Mucosa of descending colon (tissue), 3 donors: Measurements from ENCODE around the gene KIRREL3. TPM values are rescaled to one million over a fixed set of nuclear protein-coding genes. Genes with fewer than 3 reads are reported as not detected.

Experiments used
- ATAC-seq: fragments of 200-7000 bp; cut with Tn5 transposase; one replicate; pipeline ENCODE4 v1.9.1; 2020; ENCODE audit warnings: mild to moderate bottlenecking, moderate library complexity
- DNase-seq, 3 donors: peaks; one replicate each; pipeline ENCODE4 v3.0.0-alpha.2; 2020
- H3K36me3 ChIP-seq: fragments of 200-600 bp; one replicate; pipeline ENCODE4 v1.8.0; 2021; ENCODE audit warnings: low read depth, mild to moderate bottlenecking
- H3K4me1 ChIP-seq: fragments of 200-600 bp; one replicate; pipeline ENCODE4 v1.8.0; 2021; ENCODE audit warnings: low read depth, mild to moderate bottlenecking
- H3K4me3 ChIP-seq: fragments of 200-600 bp; one replicate; pipeline ENCODE4 v1.8.0; 2021; ENCODE audit warnings: mild to moderate bottlenecking
- H3K9me3 ChIP-seq: fragments of 200-600 bp; one replicate; pipeline ENCODE4 v1.8.0; 2021; ENCODE audit warnings: mild to moderate bottlenecking
- CTCF ChIP-seq: fragments of 200-600 bp; IDR thresholded peaks from one replicate; pipeline ENCODE4 v1.8.0; 2022; ENCODE audit warnings: antibody characterized with exemption, mild to moderate bottlenecking
- intact Hi-C, 2 donors: fragments of 100-400 bp; cut with DNase I in 1 of 2; cut with micrococcal nuclease in 1 of 2; formaldehyde crosslinking; loops; one replicate each; pipeline versions ENCODE4 v1.11.0 to v1.11.1; 2022; cut with DNase I, micrococcal nuclease
- total RNA-seq, 3 donors: library from RNA; stranded (reverse); fragmentation: NEBNext Ultra II Directional in 2 of 3; extraction: Animal tissue kit (Norgen Biotek cat#: 25700) in 2 of 3; gene quantifications; one replicate each; pipeline versions ENCODE4 v1.2.1 to v1.2.4, GENCODE V29; 2021 to 2023
- donor health status: DM: no; HTN: no; CAD: no; lungs with moderate emphysema.
- donor health status: DM: no; HTN: no; CAD: no.
- donor health status: DM: no; HTN: yes; CAD: no.

Gene KIRREL3
- total RNA-seq, 3 donors from 2014 or later = 0.23 to 2.4 (median 0.70) TPM

- Histone ChIP-seq H3K36me3 (no peaks in the 10 kb centered on the region), H3K4me1 (no peaks in the 10 kb centered on the region), H3K4me3 (no peak overlapping the region), H3K9me3 (no peaks in the 10 kb centered on the region)
- TF ChIP-seq CTCF = no peak
- intact Hi-C loops = no loop called here
- no peak for DNase-seq
- ATAC-seq = no peak
Measured at GRCh38 chr11:126837581-126837980, 163.0 kb downstream of the KIRREL3 start.

DNA sequence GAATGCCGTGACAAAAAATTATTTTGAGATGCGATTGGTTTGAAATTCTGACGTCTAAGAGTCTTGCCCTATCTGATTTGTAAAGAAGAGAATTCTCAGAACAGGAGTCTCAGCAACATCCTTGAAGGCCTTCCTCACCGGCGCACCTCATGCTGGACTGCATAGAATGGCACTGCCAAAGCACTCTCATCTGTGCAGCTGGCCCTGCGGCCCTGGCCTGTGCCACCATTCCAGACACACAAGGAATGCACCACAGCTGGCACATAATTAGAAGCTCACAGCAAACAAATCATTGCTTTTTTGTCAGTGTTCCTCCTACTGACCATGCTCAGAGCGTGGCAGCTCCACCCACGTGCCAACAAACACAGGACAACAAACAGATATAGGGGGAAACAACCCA, 166.0 kb downstream of the KIRREL3 start:
- TF ChIP-seq CTCF = no peak
- ATAC-seq (no peak), DNase-seq (no peak)
- H3K9me3 ChIP-seq = no peaks in the 10 kb centered on the region
- H3K4me3 ChIP-seq = no peak overlapping the region
- intact Hi-C loops = no loop called here
- H3K36me3 ChIP-seq = no peaks in the 10 kb centered on the region
- no peaks in the 10 kb centered on the region for H3K4me1 ChIP-seq

DNA sequence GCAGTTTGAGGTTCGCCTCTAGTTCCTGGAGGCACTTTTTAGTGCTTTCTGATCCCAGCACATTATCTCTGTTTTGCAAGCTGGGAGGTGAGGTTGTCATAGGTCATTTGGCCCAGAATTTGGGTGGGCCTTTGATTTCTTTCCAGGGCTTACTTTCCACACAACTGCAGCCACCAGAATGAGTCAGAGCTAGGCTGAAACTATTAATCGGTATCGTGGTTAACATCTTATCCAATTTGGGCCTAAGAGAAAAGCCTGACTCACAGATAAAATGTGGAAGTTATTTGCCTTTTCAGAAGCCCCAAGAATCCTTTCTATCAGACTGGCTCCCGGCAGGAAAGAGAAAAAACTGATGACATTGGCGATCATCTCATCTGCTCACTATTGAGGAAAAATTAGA, 166.4 kb downstream of the KIRREL3 start:
- TF ChIP-seq CTCF = no peak
- no peak for DNase-seq
- Histone ChIP-seq H3K4me1 (no peaks in the 10 kb centered on the region), H3K4me3 (no peak overlapping the region), H3K36me3 (no peaks in the 10 kb centered on the region), H3K9me3 (no peaks in the 10 kb centered on the region)
- intact Hi-C loops = no loop called here
- no peak for ATAC-seq

DNA sequence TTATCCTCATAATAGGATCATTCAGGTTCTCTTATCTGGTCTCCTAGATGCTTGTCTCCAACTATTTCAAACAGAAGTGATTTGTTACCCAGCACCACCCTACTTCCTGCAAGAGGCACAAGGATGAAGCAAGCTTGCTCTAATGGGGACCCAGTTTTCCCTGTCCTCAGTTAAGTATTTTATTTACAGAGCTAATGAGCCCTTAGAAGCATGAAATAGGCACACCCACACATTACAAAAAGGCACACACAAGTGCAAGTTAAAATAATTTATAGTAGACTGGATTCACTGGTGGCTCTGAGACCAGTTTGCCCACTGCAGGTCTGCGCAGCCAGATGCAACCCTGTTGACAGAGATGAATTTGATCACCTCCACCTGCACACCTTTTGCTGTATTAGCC, 167.5 kb downstream of the KIRREL3 start:
- Histone ChIP-seq H3K4me3 (no peak overlapping the region), H3K4me1 (no peaks in the 10 kb centered on the region), H3K9me3 (no peaks in the 10 kb centered on the region), H3K36me3 (no peaks in the 10 kb centered on the region)
- no peak for TF ChIP-seq CTCF
- intact Hi-C loops = no loop called here
- no peak for DNase-seq
- ATAC-seq = no peak

GRCh38 chr11:126832387-126832786, 168.2 kb downstream of the KIRREL3 start:
- no peaks in the 10 kb centered on the region for H3K9me3 ChIP-seq
- H3K4me3 ChIP-seq = no peak overlapping the region
- DNase-seq (no peak), ATAC-seq (no peak)
- intact Hi-C loops = no loop called here
- no peaks in the 10 kb centered on the region for H3K4me1 ChIP-seq
- no peak for TF ChIP-seq CTCF
- H3K36me3 ChIP-seq = no peaks in the 10 kb centered on the region

GRCh38 chr11:126830216-126830806, 170.3 kb downstream of the KIRREL3 start:
- no peak for ATAC-seq
- intact Hi-C loops = no loop called here
- H3K9me3 ChIP-seq = no peaks in the 10 kb centered on the region
- no peak for DNase-seq
- no peak overlapping the region for H3K4me3 ChIP-seq
- no peaks in the 10 kb centered on the region for H3K4me1 ChIP-seq
- no peak for TF ChIP-seq CTCF
- no peaks in the 10 kb centered on the region for H3K36me3 ChIP-seq
